HCT116 (cell line): Measurements from ENCODE around the gene TKTL1. TPM values are rescaled to one million over a fixed set of nuclear protein-coding genes. Genes with fewer than 3 reads are reported as not detected.

ENCODE experiments used
- ATAC-seq: fragments of 200-7000 bp; cut with Tn5 transposase; 2 replicates; pipeline ENCODE4 v1.9.1; 2020; ENCODE audit warnings: mild to moderate bottlenecking, moderate library complexity
- BruUV-seq: library from RNA; stranded (reverse); fragments of 400-500 nt; replicated peaks from 2 replicates; lab custom pipeline; 2021; lab: Mats Ljungman, UMichigan
- CTCF ChIA-PET: fragments of 300-600 bp; sonication (Branson Sonifier 250); formaldehyde crosslinking; loops from one replicate; lab custom pipeline; 2021; ENCODE audit warnings: antibody characterized with exemption; lab: Charles Lee
- POLR2A ChIA-PET: fragments of 300-600, 350-600 bp; sonication (Branson Sonifier 250); formaldehyde crosslinking; loops from one replicate; lab custom pipeline; 2021; ENCODE audit warnings: antibody characterized with exemption; lab: Charles Lee
- RAD21 ChIA-PET, 2 experiments: fragments of 300-600 bp; sonication (Branson Sonifier 250); formaldehyde crosslinking; loops; one replicate each; lab custom pipeline; 2023; ENCODE audit warnings: low total read pairs in 2 of 2; ENCODE audit not compliant: uncharacterized antibody in 2 of 2, unreplicated experiment in 2 of 2, low non-redundant PET in 1 of 2; lab: Charles Lee
- DNase-seq: peaks from one replicate; pipeline ENCODE4 v3.0.0-alpha.2; 2010; ENCODE audit warnings: low read depth, low spot score
- H2AFZ ChIP-seq: fragments of 200-600 bp; shearing (Covaris generic), sonication (generic); 2 replicates; pipeline ENCODE4 v1.6.1; 2017; ENCODE audit warnings: low read depth, mixed run types, mixed read lengths, antibody characterized with exemption, low read length; ENCODE audit not compliant: poor library complexity, severe bottlenecking
- H3K27ac ChIP-seq: 2 replicates; pipeline ENCODE4 v1.5.1; 2012; ENCODE audit warnings: low read depth, low read length
- H3K27me3 ChIP-seq: fragments of 200-600 bp; sonication (generic); 2 replicates; pipeline ENCODE4 v1.6.1; 2016; ENCODE audit warnings: mixed run types, low read length, mixed read lengths; ENCODE audit not compliant: insufficient read depth
- H3K36me3 ChIP-seq, 2 experiments: fragments of 200-500 bp in 1 of 2; fragments of 200-600 bp in 1 of 2; sonication (Bioruptor generic) in 1 of 2; sonication (generic) in 1 of 2; 2 replicates each; pipeline versions ENCODE4 v1.5.1 to v1.6.1; 2014 to 2016; ENCODE audit warnings: low read length in 2 of 2, inconsistent platforms in 1 of 2, mixed read lengths in 1 of 2, mixed run types in 1 of 2; ENCODE audit not compliant: insufficient read depth in 2 of 2, control insufficient read depth in 1 of 2
- H3K4me1 ChIP-seq, 2 experiments: fragments of 200-600 bp in 1 of 2; sonication (generic) in 1 of 2; 2 replicates each; pipeline versions ENCODE4 v1.5.1 to v1.6.1; 2012 to 2017; ENCODE audit warnings: low read length in 2 of 2, inconsistent platforms in 1 of 2, mild to moderate bottlenecking in 1 of 2, mixed read lengths in 1 of 2, mixed run types in 1 of 2, moderate library complexity in 1 of 2; ENCODE audit not compliant: insufficient read depth in 2 of 2, control insufficient read depth in 1 of 2
- H3K4me2 ChIP-seq: fragments of 200-600 bp; sonication (generic); 2 replicates; pipeline ENCODE4 v1.6.1; 2017; ENCODE audit warnings: mixed run types, low read length, mixed read lengths
- H3K4me3 ChIP-seq, 2 experiments: fragments of 200-600 bp in 1 of 2; sonication (generic) in 1 of 2; replicated peaks in 1 of 2; 2 replicates each; pipeline ENCODE4 v1.5.1; 2011 to 2016; ENCODE audit warnings: low read length in 2 of 2, control low read depth in 1 of 2, low read depth in 1 of 2, mild to moderate bottlenecking in 1 of 2, mixed read lengths in 1 of 2, mixed run types in 1 of 2
- H3K79me2 ChIP-seq: fragments of 200-600 bp; sonication (generic); 2 replicates; pipeline ENCODE4 v1.6.1; 2017; ENCODE audit warnings: mild to moderate bottlenecking, mixed run types, low read length, moderate library complexity, mixed read lengths; ENCODE audit not compliant: insufficient read depth
- H3K9ac ChIP-seq: fragments of 200-600 bp; sonication (generic); 2 replicates; pipeline ENCODE4 v1.6.1; 2016; ENCODE audit warnings: low read length, mixed read lengths
- H3K9me2 ChIP-seq: fragments of 200-600 bp; sonication (generic), shearing (Covaris generic); 2 replicates; pipeline ENCODE4 v1.6.1; 2017; ENCODE audit warnings: mixed run types, mild to moderate bottlenecking, moderate library complexity; ENCODE audit not compliant: insufficient read depth
- H3K9me3 ChIP-seq, 2 experiments: fragments of 200-500 bp in 1 of 2; fragments of 200-600 bp in 1 of 2; sonication (Bioruptor generic) in 1 of 2; sonication (generic) in 1 of 2; 2 replicates each; pipeline ENCODE4 v1.6.1; 2014 to 2017; ENCODE audit warnings: low read length in 2 of 2, mixed read lengths in 2 of 2, inconsistent platforms in 1 of 2, low read depth in 1 of 2, mild to moderate bottlenecking in 1 of 2, mixed run types in 1 of 2, moderate library complexity in 1 of 2; ENCODE audit not compliant: control insufficient read depth in 1 of 2, insufficient read depth in 1 of 2
- H4K20me1 ChIP-seq: fragments of 200-600 bp; sonication (generic), shearing (Covaris generic); 2 replicates; pipeline ENCODE4 v1.6.1; 2017; ENCODE audit warnings: mixed run types, mild to moderate bottlenecking, moderate library complexity; ENCODE audit not compliant: insufficient read depth
- CTCF ChIP-seq, 3 experiments: fragments of 200-600 bp in 1 of 3; sonication (generic) in 1 of 3; IDR thresholded peaks in 2 of 3; conservative IDR thresholded peaks in 1 of 3; 2 replicates each; pipeline ENCODE4 v1.5.1; 2012 to 2017; ENCODE audit warnings: low read depth in 2 of 3, low read length in 2 of 3, antibody characterized with exemption in 1 of 3, borderline replicate concordance in 1 of 3, control low read depth in 1 of 3, mild to moderate bottlenecking in 1 of 3, mixed read lengths in 1 of 3, mixed run types in 1 of 3, moderate library complexity in 1 of 3; ENCODE audit not compliant: insufficient read depth in 1 of 3
- EGR1 ChIP-seq: IDR thresholded peaks from 2 replicates; pipeline ENCODE4 v1.6.1; 2012; ENCODE audit warnings: low read depth
- RAD21 ChIP-seq: IDR thresholded peaks from 2 replicates; pipeline ENCODE4 v1.6.1; 2012; ENCODE audit warnings: low read depth, mild to moderate bottlenecking
- intact Hi-C: fragments of 100-400 bp; cut with micrococcal nuclease; formaldehyde crosslinking; loops from 2 replicates; pipeline ENCODE4 v1.10.0; 2022
- total RNA-seq: library from RNA; stranded (reverse); gene quantifications from one replicate; pipeline ENCODE4 v1.2.1, GENCODE V29; 2021; ENCODE audit not compliant: unreplicated experiment

TKTL1 gene
- total RNA-seq, 1 experiment from 2014 or later, result 0.34 TPM

GRCh38 chrX:154308108-154308946, 12.7 kb downstream of the TKTL1 start:
- H2AFZ ChIP-seq, result peak overlapping the region; percentile 82
- no peak overlapping the region for H3K4me3 ChIP-seq
- intact Hi-C loops, result no loop called here
- no peaks in the 10 kb centered on the region for H3K79me2 ChIP-seq
- TF ChIP-seq EGR1, result no peak
- TF ChIP-seq CTCF (IDR thresholded peaks at IDR 0.05 in 2 of 3, conservative IDR thresholded peaks at IDR 0.05 in 1 of 3; ENCODE audit: borderline replicate concordance in 1 of 3, insufficient read depth in 1 of 3, low read depth in 2 of 3, low read length in 2 of 3), result peak; percentile 52 to 70 (median 66); a peak in 5 of 6 replicates
- TF ChIP-seq RAD21, result peak; percentile 54
- H3K4me1 ChIP-seq, result 0 out of 4 replicates have a peak, but pooled peaks cover 0 to 4% of the 10 kb centered on the region in 2 experiments
- ATAC-seq, result peak; percentile 93
- ChIA-PET CTCF (interaction anchor here (0.7 to 1.1 kb wide), 2 partner anchors 9 to 10 kb away, joined by 3 to 4 read pairs; no protein-coding TSS in a partner anchor), RAD21 (interaction anchor here in 1 of 2 experiments (0.7 kb wide), 1 partner anchor 448 kb away, joined by 3 read pairs; no protein-coding TSS in a partner anchor), POLR2A (no interaction called here)
- DNase-seq, result peak; percentile 24
- no peak overlapping the region for H3K9ac ChIP-seq
- H3K4me2 ChIP-seq, result no peak overlapping the region
- H4K20me1 ChIP-seq, result no peaks in the 10 kb centered on the region
- no peaks in the 10 kb centered on the region for H3K36me3 ChIP-seq
- no peaks in the 10 kb centered on the region for H3K9me2 ChIP-seq
- no peak overlapping the region for H3K27ac ChIP-seq
- BruUV-seq, result no TSS peak
- no peaks in the 10 kb centered on the region for H3K9me3 ChIP-seq
- H3K27me3 ChIP-seq, result no peaks in the 10 kb centered on the region
